ENCODE measurements around the gene RAB10. TPM values are rescaled to one million over a fixed set of nuclear protein-coding genes. Genes with fewer than 3 reads are reported as not detected.
A peak's percentile ranks its signal among the peaks of the same experiment; 100 is the strongest.

Gene RAB10
- total and polyA plus RNA-seq, 9 of the 15 experiments (the other 6 are each of a cell fraction or from before 2014, with no cell fraction given) = 25.1 to 214 (median 157) TPM

DNA sequence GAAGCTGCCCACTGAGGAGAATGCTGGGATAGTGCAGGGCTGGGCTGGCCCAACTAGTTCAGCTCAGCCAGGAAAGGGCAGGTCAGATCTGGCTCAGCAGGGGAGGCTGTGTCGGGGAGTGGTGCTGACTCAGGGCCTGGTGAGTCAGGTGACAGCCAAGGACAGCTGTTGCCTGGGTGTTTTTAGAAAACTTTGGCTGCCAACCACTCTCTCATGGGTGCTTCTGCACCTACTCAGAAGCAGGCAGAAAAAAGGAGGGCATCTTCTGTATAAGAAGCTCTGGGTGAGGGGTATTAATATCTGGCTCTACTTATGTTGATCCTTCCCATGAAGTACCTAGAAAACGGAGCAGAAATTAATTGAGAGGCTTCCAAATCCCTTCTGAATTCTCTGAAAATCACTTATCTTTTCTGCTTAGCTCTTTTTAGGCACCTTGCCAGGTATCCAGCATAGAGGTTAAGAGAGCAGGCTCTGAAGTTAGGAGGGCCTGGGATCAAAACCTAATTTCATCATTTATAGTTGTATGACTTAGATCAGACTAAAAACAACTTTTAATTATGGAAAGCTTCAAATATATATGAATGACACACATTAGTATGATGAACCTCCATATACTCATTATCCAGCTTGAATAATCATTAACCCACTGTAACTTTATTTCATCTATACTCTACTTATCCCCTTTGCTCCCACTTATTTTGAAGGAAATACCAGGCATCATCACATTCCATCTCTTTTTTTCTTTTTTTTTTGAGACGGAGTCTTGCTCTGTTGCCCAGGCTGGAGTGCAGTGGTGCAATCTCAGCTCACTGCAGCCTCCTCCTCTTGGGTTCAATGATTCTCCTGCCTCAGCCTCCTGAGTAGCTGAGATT, 15.5 kb upstream of the RAB10 start (continued):
- TF ChIP-seq, protein P1, sequence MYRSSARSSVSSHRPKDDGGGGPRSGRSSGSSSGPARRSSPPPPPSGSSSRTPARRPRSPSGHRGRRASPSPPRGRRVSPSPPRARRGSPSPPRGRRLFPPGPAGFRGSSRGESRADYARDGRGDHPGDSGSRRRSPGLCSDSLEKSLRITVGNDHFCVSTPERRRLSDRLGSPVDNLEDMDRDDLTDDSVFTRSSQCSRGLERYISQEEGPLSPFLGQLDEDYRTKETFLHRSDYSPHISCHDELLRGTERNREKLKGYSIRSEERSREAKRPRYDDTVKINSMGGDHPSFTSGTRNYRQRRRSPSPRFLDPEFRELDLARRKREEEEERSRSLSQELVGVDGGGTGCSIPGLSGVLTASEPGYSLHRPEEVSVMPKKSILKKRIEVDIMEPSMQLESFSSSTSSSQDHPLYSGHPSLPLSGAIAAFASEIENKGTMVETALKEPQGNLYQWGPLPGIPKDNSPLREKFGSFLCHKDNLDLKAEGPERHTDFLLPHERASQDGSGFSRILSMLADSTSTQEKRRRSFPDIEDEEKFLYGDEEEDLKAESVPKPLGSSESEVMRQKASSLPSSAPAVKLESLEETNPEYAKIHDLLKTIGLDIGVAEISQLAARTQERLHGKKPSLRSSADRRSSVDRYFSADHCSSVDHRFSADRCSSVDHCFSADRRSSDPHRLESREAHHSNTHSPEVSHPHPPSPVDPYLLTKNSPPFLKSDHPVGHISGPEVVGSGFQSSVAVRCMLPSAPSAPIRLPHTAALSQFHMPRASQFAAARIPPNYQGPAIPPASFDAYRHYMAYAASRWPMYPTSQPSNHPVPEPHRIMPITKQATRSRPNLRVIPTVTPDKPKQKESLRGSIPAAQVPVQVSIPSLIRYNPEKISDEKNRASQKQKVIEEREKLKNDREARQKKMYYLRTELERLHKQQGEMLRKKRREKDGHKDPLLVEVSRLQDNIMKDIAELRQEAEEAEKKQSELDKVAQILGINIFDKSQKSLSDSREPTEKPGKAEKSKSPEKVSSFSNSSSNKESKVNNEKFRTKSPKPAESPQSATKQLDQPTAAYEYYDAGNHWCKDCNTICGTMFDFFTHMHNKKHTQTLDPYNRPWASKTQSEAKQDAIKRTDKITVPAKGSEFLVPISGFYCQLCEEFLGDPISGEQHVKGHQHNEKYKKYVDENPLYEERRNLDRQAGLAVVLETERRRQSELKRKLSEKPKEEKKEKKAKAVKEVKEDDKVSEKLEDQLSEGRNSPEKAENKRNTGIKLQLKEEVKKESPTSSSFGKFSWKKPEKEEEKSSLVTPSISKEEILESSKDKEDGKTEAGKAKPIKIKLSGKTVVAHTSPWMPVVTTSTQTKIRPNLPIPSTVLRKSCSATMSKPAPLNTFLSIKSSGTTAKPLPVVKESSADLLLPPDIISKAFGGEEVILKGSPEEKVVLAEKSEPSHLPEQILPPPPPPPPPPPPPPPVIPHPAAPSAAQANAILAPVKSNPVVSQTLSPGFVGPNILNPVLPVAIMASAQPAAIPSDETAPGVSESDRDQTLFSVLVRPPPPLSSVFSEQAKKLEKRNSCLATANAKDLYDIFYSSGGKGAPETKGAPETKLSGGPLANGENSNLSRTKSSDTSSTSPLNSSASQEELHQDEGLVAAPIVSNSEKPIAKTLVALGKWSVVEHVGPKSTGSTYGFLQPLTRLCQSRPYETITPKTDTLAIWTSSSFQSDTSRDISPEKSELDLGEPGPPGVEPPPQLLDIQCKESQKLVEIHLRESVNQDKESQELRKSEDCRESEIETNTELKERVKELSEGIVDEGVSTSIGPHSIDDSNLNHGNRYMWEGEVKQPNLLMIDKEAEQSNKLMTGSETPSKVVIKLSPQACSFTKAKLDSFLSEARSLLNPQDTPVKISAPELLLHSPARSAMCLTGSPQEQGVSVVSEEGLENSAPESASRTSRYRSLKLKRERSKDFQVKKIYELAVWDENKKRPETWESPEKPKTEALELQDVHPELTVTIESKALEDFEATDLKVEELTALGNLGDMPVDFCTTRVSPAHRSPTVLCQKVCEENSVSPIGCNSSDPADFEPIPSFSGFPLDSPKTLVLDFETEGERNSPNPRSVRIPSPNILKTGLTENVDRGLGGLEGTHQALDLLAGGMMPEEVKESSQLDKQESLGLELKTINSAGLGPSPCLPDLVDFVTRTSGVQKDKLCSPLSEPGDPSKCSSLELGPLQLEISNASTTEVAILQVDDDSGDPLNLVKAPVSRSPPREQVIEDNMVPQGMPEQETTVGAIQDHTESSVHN (IDR thresholded peaks at IDR 0.05; ENCODE audit: borderline replicate concordance in 1 of 2, low read depth in 1 of 2) = peak in 1 of 2 experiments; percentile 89; a peak in 2 of 4 replicates
- no peak for TF ChIP-seq ZBTB8A (IDR thresholded peaks at IDR 0.05; ENCODE audit: partially characterized antibody)
- peak in 1 of 2 experiments; percentile 74; a peak in 2 of 4 replicates for TF ChIP-seq RCOR1 (IDR thresholded peaks at IDR 0.05; ENCODE audit: borderline replicate concordance in 1 of 2, low read depth in 2 of 2, low read length in 2 of 2)
- peak; percentile 95 for TF ChIP-seq NFIC (IDR thresholded peaks at IDR 0.05)
- TF ChIP-seq, protein P2, sequence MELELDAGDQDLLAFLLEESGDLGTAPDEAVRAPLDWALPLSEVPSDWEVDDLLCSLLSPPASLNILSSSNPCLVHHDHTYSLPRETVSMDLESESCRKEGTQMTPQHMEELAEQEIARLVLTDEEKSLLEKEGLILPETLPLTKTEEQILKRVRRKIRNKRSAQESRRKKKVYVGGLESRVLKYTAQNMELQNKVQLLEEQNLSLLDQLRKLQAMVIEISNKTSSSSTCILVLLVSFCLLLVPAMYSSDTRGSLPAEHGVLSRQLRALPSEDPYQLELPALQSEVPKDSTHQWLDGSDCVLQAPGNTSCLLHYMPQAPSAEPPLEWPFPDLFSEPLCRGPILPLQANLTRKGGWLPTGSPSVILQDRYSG (tag; conservative IDR thresholded peaks at IDR 0.05; ENCODE audit: low read depth) = 0 out of 2 replicates have a peak, but pooled peaks have one; percentile 20
- TF ChIP-seq KLF16 (IDR thresholded peaks at IDR 0.05) = peak; percentile 91
- peak; percentile 91 for TF ChIP-seq DACH1 (IDR thresholded peaks at IDR 0.05; ENCODE audit: partially characterized antibody)
- no peak for TF ChIP-seq PRPF4 (IDR thresholded peaks at IDR 0.05; ENCODE audit: insufficient read depth, low read depth, low read length, poor library complexity, severe bottlenecking)
- no peak for TF ChIP-seq ZFP36 (IDR thresholded peaks at IDR 0.05; ENCODE audit: low read depth, low read length, partially characterized antibody)
- TF ChIP-seq PREB (CRISPR knock-in tag; IDR thresholded peaks at IDR 0.05) = no peak
- TF ChIP-seq HDAC1 (IDR thresholded peaks at IDR 0.05) = 0 out of 4 replicates have a peak, but pooled peaks of 1 of the 2 experiments have one; percentile 53
